Endothelial cell of umbilical vein (primary cell): ENCODE data around the gene ANKH. TPM values are rescaled to one million over a fixed set of nuclear protein-coding genes. Genes with fewer than 3 reads are reported as not detected.
A peak's percentile ranks its signal among the peaks of the same experiment; 100 is the strongest.

Experiments
- BruUV-seq: library from RNA; stranded (reverse); fragments of 400-500 nt; replicated peaks from 2 replicates; lab custom pipeline; 2021; lab: Mats Ljungman, UMichigan
- CTCF ChIA-PET: fragments of 300-600, 350-600 bp; sonication (Branson Sonifier 250); formaldehyde crosslinking; loops from one replicate; lab custom pipeline; 2021; ENCODE audit warnings: antibody characterized with exemption, inconsistent platforms; lab: Charles Lee
- POLR2A ChIA-PET: fragments of 300-600, 350-600 bp; sonication (Branson Sonifier 250); formaldehyde crosslinking; loops from one replicate; lab custom pipeline; 2021; ENCODE audit warnings: antibody characterized with exemption, inconsistent platforms; lab: Charles Lee
- DNase-seq: peaks from one replicate; pipeline ENCODE4 v3.0.0-alpha.2; 2011; ENCODE audit warnings: low read depth, low spot score
- FAIRE-seq: peaks from 2 replicates; lab custom pipeline; 2011; peaks lifted over from hg19 to GRCh38; lab: Jason Lieb, UNC
- H2AFZ ChIP-seq: 2 replicates; pipeline ENCODE4 v1.6.0; 2012; ENCODE audit warnings: low read depth, low read length, control low read depth, inconsistent platforms
- H3K27ac ChIP-seq: 2 replicates; pipeline ENCODE4 v1.5.1; 2011; ENCODE audit warnings: low read depth, mild to moderate bottlenecking, control low read depth, low read length, moderate library complexity; ENCODE audit not compliant: insufficient read depth
- H3K27me3 ChIP-seq, 2 experiments: 2 replicates each; pipeline versions ENCODE4 v1.6.0 to v1.6.1; 2011; ENCODE audit warnings: low read length in 2 of 2, mixed read lengths in 1 of 2; ENCODE audit not compliant: control insufficient read depth in 2 of 2, insufficient read depth in 2 of 2
- H3K36me3 ChIP-seq, 2 experiments: 2 replicates in 1 of 2; 3 replicates in 1 of 2; pipeline ENCODE4 v1.5.1; 2011; ENCODE audit warnings: low read length in 2 of 2, mild to moderate bottlenecking in 1 of 2, moderate library complexity in 1 of 2; ENCODE audit not compliant: control insufficient read depth in 2 of 2, insufficient read depth in 2 of 2; ENCODE audit errors: extremely low read depth in 1 of 2
- H3K4me1 ChIP-seq: 3 replicates; pipeline ENCODE4 v1.5.1; 2011; ENCODE audit warnings: mild to moderate bottlenecking, low read length; ENCODE audit not compliant: control insufficient read depth, insufficient read depth; ENCODE audit errors: extremely low read depth
- H3K4me2 ChIP-seq: 2 replicates; pipeline ENCODE4 v1.6.1; 2011; ENCODE audit warnings: low read length, control low read depth, mixed read lengths; ENCODE audit not compliant: insufficient read depth
- H3K4me3 ChIP-seq, 3 experiments: fragments of 200-600 bp in 1 of 3; sonication (generic), shearing (Covaris generic) in 1 of 3; replicated peaks in 1 of 3; 2 replicates each; pipeline ENCODE4 v1.5.1; 2011 to 2016; ENCODE audit warnings: control low read depth in 3 of 3, low read length in 3 of 3, mild to moderate bottlenecking in 2 of 3, inconsistent platforms in 1 of 3, low read depth in 1 of 3, moderate library complexity in 1 of 3; ENCODE audit not compliant: insufficient read depth in 1 of 3
- H3K79me2 ChIP-seq: 2 replicates; pipeline ENCODE4 v1.6.0; 2012; ENCODE audit warnings: low read length, inconsistent platforms; ENCODE audit not compliant: control insufficient read depth, insufficient read depth
- H3K9ac ChIP-seq: replicated peaks from 2 replicates; pipeline ENCODE3; 2011; ENCODE audit warnings: low read length, control low read depth; ENCODE audit not compliant: insufficient read depth; ENCODE audit errors: extremely low read depth
- H3K9me1 ChIP-seq: replicated peaks from 3 replicates; pipeline ENCODE4 v1.6.0; 2011; ENCODE audit warnings: mild to moderate bottlenecking, low read length; ENCODE audit not compliant: control insufficient read depth, insufficient read depth; ENCODE audit errors: extremely low read depth
- H3K9me3 ChIP-seq: replicated peaks from 2 replicates; pipeline ENCODE4 v1.5.1; 2012; ENCODE audit warnings: low read length, inconsistent platforms; ENCODE audit not compliant: control insufficient read depth, insufficient read depth
- H4K20me1 ChIP-seq: replicated peaks from 2 replicates; pipeline ENCODE3; 2011; ENCODE audit warnings: mild to moderate bottlenecking, low read length; ENCODE audit not compliant: control insufficient read depth, insufficient read depth; ENCODE audit errors: extremely low read depth
- CTCF ChIP-seq, 2 donors: IDR thresholded peaks; 1 replicate in 1 of 2; 2 replicates in 1 of 2; pipeline ENCODE4 v1.5.1; 2011; ENCODE audit warnings: low read length in 2 of 2, mild to moderate bottlenecking in 2 of 2, moderate library complexity in 2 of 2, control low read depth in 1 of 2, inconsistent platforms in 1 of 2, low read depth in 1 of 2; ENCODE audit not compliant: insufficient read depth in 1 of 2; ENCODE audit errors: extremely low read depth in 1 of 2
- EZH2 ChIP-seq: IDR thresholded peaks from 2 replicates; pipeline ENCODE4 v1.6.1; 2012; ENCODE audit warnings: borderline replicate concordance, low read depth, mild to moderate bottlenecking, moderate library complexity, low read length, inconsistent platforms; ENCODE audit not compliant: severe bottlenecking
- FOS ChIP-seq: IDR thresholded peaks from 2 replicates; pipeline ENCODE4 v1.6.1; 2011; ENCODE audit warnings: mild to moderate bottlenecking, low read length, moderate library complexity, borderline replicate concordance; ENCODE audit not compliant: insufficient read depth
- GATA2 ChIP-seq: IDR thresholded peaks from 2 replicates; pipeline ENCODE4 v1.7.0; 2011; ENCODE audit warnings: low read depth, mild to moderate bottlenecking, moderate library complexity, mixed read lengths, low read length; ENCODE audit not compliant: insufficient read length, insufficient read depth
- JUN ChIP-seq: IDR thresholded peaks from 2 replicates; pipeline ENCODE4 v1.6.1; 2011; ENCODE audit warnings: borderline replicate concordance, low read depth; ENCODE audit not compliant: insufficient read length, insufficient read depth
- MAX ChIP-seq: IDR thresholded peaks from 2 replicates; pipeline ENCODE4 v1.6.1; 2011; ENCODE audit not compliant: insufficient read depth, insufficient read length
- MYC ChIP-seq: IDR thresholded peaks from one replicate; pipeline ENCODE4 v1.6.1; 2011; ENCODE audit warnings: mild to moderate bottlenecking, low read depth, low read length
- POLR2A ChIP-seq: IDR thresholded peaks from 2 replicates; pipeline ENCODE4 v1.6.1; 2012; ENCODE audit warnings: low read depth, mild to moderate bottlenecking, control low read depth, low read length
- POLR2AphosphoS5 ChIP-seq: IDR thresholded peaks from 2 replicates; pipeline ENCODE4 v1.6.1; 2012; ENCODE audit warnings: low read depth, mild to moderate bottlenecking, control low read depth, low read length, moderate library complexity; ENCODE audit not compliant: insufficient read depth
- dilution Hi-C: fragments of 300-500 bp; cut with MboI; formaldehyde crosslinking; loops from one replicate; pipeline ENCODE4 v1.15.0; 2019; ENCODE audit warnings: low sequenced_read_pairs; ENCODE audit not compliant: extremely low pct_ligation_motif_present
- intact Hi-C: fragments of 100-400 bp; cut with micrococcal nuclease; formaldehyde crosslinking; loops from one replicate; pipeline ENCODE4 v1.10.0; 2022
- polyA plus RNA-seq, 4 experiments: library from polyadenylated mRNA; depleted of rRNA in 3 of 4; stranded (reverse) in 3 of 4; unstranded in 1 of 4; fragments of >200 nt; gene quantifications; 2 replicates each; pipeline versions ENCODE4 v1.2.1 to v1.2.3, GENCODE V29; 2011 to 2012; ENCODE audit warnings: missing spikeins in 1 of 4
- total RNA-seq: library from RNA; stranded (reverse); gene quantifications from 2 replicates; pipeline ENCODE4 v1.2.3, GENCODE V29; 2021

ANKH gene
- total and polyA plus RNA-seq, 2 donors (not counting 3 experiments of a cell fraction or from before 2014, with no cell fraction given), result 12.7 to 31.4 TPM

- dilution Hi-C loops (loop anchor here (25.0 kb wide), 1 partner anchor 272 kb away; no protein-coding TSS in a partner anchor), intact Hi-C loops (loop anchor here (1.0 to 2.0 kb wide), 3 partner anchors 17 to 131 kb away; partner anchors contain the start of gene ANKH)
- ChIA-PET CTCF (interaction anchor here (1.4 kb wide), 1 partner anchor 19 kb away, joined by 3 read pairs; no protein-coding TSS in a partner anchor), POLR2A (no interaction called here)
- Histone ChIP-seq H3K27me3 (no peaks in the 10 kb centered on the region), H3K4me1 (peaks cover 17% of the 10 kb centered on the region), H3K4me3 (no peak overlapping the region), H3K79me2 (no peaks in the 10 kb centered on the region), H4K20me1 (no peaks in the 10 kb centered on the region), H3K9me3 (no peaks in the 10 kb centered on the region), H3K4me2 (peak overlapping the region; percentile 2), H2AFZ (no peak overlapping the region), H3K27ac (peak overlapping the region; percentile 58), H3K9ac (no peak overlapping the region), H3K9me1 (no peaks in the 10 kb centered on the region), H3K36me3 (no peaks in the 10 kb centered on the region)
- BruUV-seq, result TSS peak; percentile 58
- DNase-seq (no peak), FAIRE-seq (peak; percentile 67)
- TF ChIP-seq MYC (no peak), FOS (no peak), MAX (no peak), EZH2 (no peak), CTCF (IDR thresholded peaks at IDR 0.05; ENCODE audit: extremely low read depth in 1 of 2, insufficient read depth in 1 of 2, low read depth in 1 of 2, low read length in 2 of 2) (no peak), POLR2AphosphoS5 (no peak), POLR2A (no peak), JUN (no peak), GATA2 (no peak)
Observed at GRCh38 chr5:14739981-14740380, 131.6 kb downstream of the ANKH start.
